H1 (cell line): ENCODE results near the gene ALOX12. TPM values are rescaled to one million over a fixed set of nuclear protein-coding genes. Genes with fewer than 3 reads are reported as not detected.

Experiments used
- CTCF ChIA-PET: fragments of 300-600 bp; sonication (Branson Sonifier 250); formaldehyde crosslinking; loops from one replicate; lab custom pipeline; 2021; ENCODE audit not compliant: partially characterized antibody; lab: Charles Lee
- POLR2A ChIA-PET: fragments of 300-600 bp; sonication (Branson Sonifier 250); formaldehyde crosslinking; loops from one replicate; lab custom pipeline; 2021; ENCODE audit warnings: inconsistent platforms; ENCODE audit not compliant: partially characterized antibody; lab: Charles Lee
- DNase-seq, 2 experiments: peaks; one replicate each; pipeline versions ENCODE4 v3.0.0 to v3.0.0-alpha.2; 2010 to 2022; ENCODE audit warnings: low spot score in 2 of 2, low read depth in 1 of 2, mixed read lengths in 1 of 2
- FAIRE-seq: peaks from 2 replicates; lab custom pipeline; 2011; peaks lifted over from hg19 to GRCh38; lab: Jason Lieb, UNC
- H2AFZ ChIP-seq: 2 replicates; pipeline ENCODE4 v1.8.1; 2012; ENCODE audit warnings: low read length, inconsistent platforms
- H2AK5ac ChIP-seq: 2 replicates; pipeline ENCODE4 v1.6.1; 2013; ENCODE audit warnings: low read depth, low read length
- H2BK120ac ChIP-seq: replicated peaks from 2 replicates; pipeline ENCODE3; 2013; ENCODE audit warnings: low read depth, low read length, inconsistent platforms
- H2BK12ac ChIP-seq: 2 replicates; pipeline ENCODE4 v1.6.1; 2013; ENCODE audit warnings: low read depth, low read length
- H2BK15ac ChIP-seq: 2 replicates; pipeline ENCODE4 v1.6.1; 2013; ENCODE audit warnings: low read length
- H2BK20ac ChIP-seq: 2 replicates; pipeline ENCODE4 v1.6.1; 2013; ENCODE audit warnings: low read length
- H2BK5ac ChIP-seq: 2 replicates; pipeline ENCODE4 v1.6.1; 2013; ENCODE audit warnings: low read depth, low read length
- H3K14ac ChIP-seq: 2 replicates; pipeline ENCODE4 v1.6.1; 2013; ENCODE audit warnings: inconsistent platforms; ENCODE audit not compliant: insufficient read length
- H3K18ac ChIP-seq: 2 replicates; pipeline ENCODE4 v1.6.1; 2013; ENCODE audit warnings: low read length; ENCODE audit errors: extremely low read depth
- H3K23ac ChIP-seq: 2 replicates; pipeline ENCODE4 v1.6.1; 2013; ENCODE audit warnings: inconsistent platforms; ENCODE audit not compliant: insufficient read length
- H3K23me2 ChIP-seq: 2 replicates; pipeline ENCODE4 v1.6.1; 2013; ENCODE audit warnings: low read depth, low read length
- H3K27ac ChIP-seq: 2 replicates; pipeline ENCODE4 v1.6.1; 2011; ENCODE audit warnings: low read depth, low read length, inconsistent platforms
- H3K27me3 ChIP-seq, 4 experiments: replicated peaks in 1 of 4; 1 replicate in 1 of 4; 2 replicates in 3 of 4; pipeline versions ENCODE4 v1.6.1 to v1.8.1; 2011 to 2013; ENCODE audit warnings: low read length in 3 of 4, mild to moderate bottlenecking in 3 of 4, inconsistent platforms in 2 of 4, mixed read lengths in 2 of 4, moderate library complexity in 1 of 4; ENCODE audit not compliant: control insufficient read depth in 3 of 4, insufficient read depth in 3 of 4; ENCODE audit errors: extremely low read depth in 1 of 4
- H3K36me3 ChIP-seq, 4 experiments: 2 replicates each; pipeline versions ENCODE4 v1.6.1 to v1.8.1; 2011 to 2013; ENCODE audit warnings: mild to moderate bottlenecking in 4 of 4, low read length in 3 of 4, moderate library complexity in 2 of 4, control low read depth in 1 of 4, inconsistent platforms in 1 of 4; ENCODE audit not compliant: insufficient read depth in 4 of 4, control insufficient read depth in 2 of 4
- H3K4ac ChIP-seq: replicated peaks from 2 replicates; pipeline ENCODE3; 2013; ENCODE audit warnings: low read length, low read depth, mixed read lengths, inconsistent platforms; ENCODE audit not compliant: insufficient read length
- H3K4me1 ChIP-seq, 4 experiments: replicated peaks in 1 of 4; 1 replicate in 1 of 4; 2 replicates in 3 of 4; pipeline versions ENCODE4 v1.6.1 to v1.8.1; 2011 to 2013; ENCODE audit warnings: low read length in 3 of 4, inconsistent platforms in 2 of 4, mixed read lengths in 1 of 4; ENCODE audit not compliant: insufficient read depth in 4 of 4, control insufficient read depth in 3 of 4
- H3K4me2 ChIP-seq, 2 experiments: 2 replicates each; pipeline versions ENCODE4 v1.6.1 to v1.8.1; 2011 to 2013; ENCODE audit warnings: low read depth in 2 of 2, low read length in 2 of 2, control low read depth in 1 of 2, inconsistent platforms in 1 of 2, mild to moderate bottlenecking in 1 of 2; ENCODE audit not compliant: insufficient read depth in 1 of 2
- H3K4me3 ChIP-seq, 4 experiments: fragments of 200-600, 300-600 bp in 1 of 4; sonication (generic), shearing (Covaris generic), sonication (Bioruptor Twin) in 1 of 4; 2 replicates each; pipeline versions ENCODE4 v1.5.1 to v1.8.1; 2011 to 2016; ENCODE audit warnings: low read length in 4 of 4, low read depth in 3 of 4, control low read depth in 2 of 4, inconsistent platforms in 2 of 4, mild to moderate bottlenecking in 2 of 4, mixed read lengths in 1 of 4, moderate library complexity in 1 of 4; ENCODE audit not compliant: insufficient read depth in 2 of 4; ENCODE audit errors: extremely low read depth in 1 of 4
- H3K56ac ChIP-seq: replicated peaks from 2 replicates; pipeline ENCODE3; 2013; ENCODE audit warnings: low read depth, mild to moderate bottlenecking, mixed read lengths, low read length, inconsistent platforms; ENCODE audit not compliant: insufficient read length
- H3K79me1 ChIP-seq: 2 replicates; pipeline ENCODE4 v1.6.1; 2013; ENCODE audit warnings: low read depth, low read length, control low read depth
- H3K79me2 ChIP-seq, 2 experiments: 2 replicates each; pipeline versions ENCODE4 v1.6.1 to v1.8.1; 2012 to 2013; ENCODE audit warnings: low read length in 2 of 2, mild to moderate bottlenecking in 2 of 2, inconsistent platforms in 1 of 2; ENCODE audit not compliant: insufficient read depth in 2 of 2, control insufficient read depth in 1 of 2
- H3K9ac ChIP-seq, 4 experiments: replicated peaks in 1 of 4; 1 replicate in 1 of 4; 2 replicates in 3 of 4; pipeline versions ENCODE4 v1.6.1 to v1.8.1; 2011 to 2013; ENCODE audit warnings: low read depth in 3 of 4, low read length in 3 of 4, control low read depth in 2 of 4, mild to moderate bottlenecking in 2 of 4, moderate library complexity in 2 of 4, inconsistent platforms in 1 of 4; ENCODE audit errors: extremely low read depth in 1 of 4
- H3K9me3 ChIP-seq, 2 experiments: 2 replicates each; pipeline versions ENCODE4 v1.6.1 to v1.8.1; 2012 to 2013; ENCODE audit warnings: mild to moderate bottlenecking in 2 of 2, moderate library complexity in 2 of 2, control low read depth in 1 of 2, inconsistent platforms in 1 of 2, low read depth in 1 of 2, low read length in 1 of 2, mixed read lengths in 1 of 2; ENCODE audit not compliant: insufficient read depth in 2 of 2
- H4K20me1 ChIP-seq, 2 experiments: replicated peaks in 1 of 2; 2 replicates each; pipeline versions ENCODE3 to v1.8.1; 2011 to 2013; ENCODE audit warnings: inconsistent platforms in 2 of 2, low read length in 2 of 2, mild to moderate bottlenecking in 1 of 2; ENCODE audit not compliant: insufficient read depth in 2 of 2, control insufficient read depth in 1 of 2
- H4K5ac ChIP-seq: 2 replicates; pipeline ENCODE4 v1.6.1; 2013; ENCODE audit warnings: low read length, low read depth, mixed read lengths, inconsistent platforms; ENCODE audit not compliant: insufficient read length
- H4K8ac ChIP-seq: 2 replicates; pipeline ENCODE4 v1.8.0; 2013; ENCODE audit warnings: mild to moderate bottlenecking, moderate library complexity, low read length, inconsistent platforms; ENCODE audit not compliant: insufficient read depth; ENCODE audit errors: extremely low read depth
- H4K91ac ChIP-seq: replicated peaks from 2 replicates; pipeline ENCODE3; 2013; ENCODE audit warnings: low read length, mixed read lengths, inconsistent platforms; ENCODE audit not compliant: insufficient read length
- EGR1 ChIP-seq: IDR thresholded peaks from 2 replicates; pipeline ENCODE4 v1.6.1; 2011; ENCODE audit warnings: low read depth, low read length, borderline replicate concordance
- EZH2 ChIP-seq: fragments of 200-600 bp; sonication (generic); IDR thresholded peaks from 2 replicates; pipeline ENCODE4 v1.7.1; 2012; ENCODE audit warnings: low read depth, mild to moderate bottlenecking, moderate library complexity, low read length, inconsistent platforms; ENCODE audit not compliant: severe bottlenecking
- KDM5A ChIP-seq: fragments of 200-600 bp; IDR thresholded peaks from 2 replicates; pipeline ENCODE4 v1.7.1; 2012; ENCODE audit warnings: mild to moderate bottlenecking, low read length, inconsistent platforms, mixed read lengths
- PHF8 ChIP-seq: fragments of 200-600 bp; sonication (generic); conservative IDR thresholded peaks from 2 replicates; pipeline ENCODE4 v1.7.1; 2012; ENCODE audit warnings: low read depth, mild to moderate bottlenecking, inconsistent platforms, low read length, moderate library complexity
- RAD21 ChIP-seq, 2 experiments: IDR thresholded peaks in 1 of 2; conservative IDR thresholded peaks in 1 of 2; 2 replicates each; pipeline ENCODE4 v1.6.1; 2011; ENCODE audit warnings: low read depth in 2 of 2, low read length in 2 of 2, improper control_type of control experiment in 1 of 2, inconsistent platforms in 1 of 2, mild to moderate bottlenecking in 1 of 2, moderate library complexity in 1 of 2
- RBBP5 ChIP-seq: IDR thresholded peaks from 2 replicates; pipeline ENCODE4 v1.7.1; 2012; ENCODE audit warnings: low read depth, mild to moderate bottlenecking, inconsistent platforms, low read length, moderate library complexity, borderline replicate concordance
- SIRT6 ChIP-seq: IDR thresholded peaks from one replicate; pipeline ENCODE4 v1.7.1; 2012; ENCODE audit warnings: low read length, inconsistent platforms
- SIX5 ChIP-seq: IDR thresholded peaks from 2 replicates; pipeline ENCODE4 v1.6.1; 2011; ENCODE audit warnings: mild to moderate bottlenecking, low read depth, low read length
- TAF1 ChIP-seq: IDR thresholded peaks from 2 replicates; pipeline ENCODE4 v1.6.1; 2011; ENCODE audit warnings: mild to moderate bottlenecking, low read depth, low read length
- WGBS, 2 experiments: shearing (Covaris generic) in 1 of 2; methylation state at CpG; one replicate each; pipeline versions ENCODE4 v1.1.6 to v1.1.7; 2013 to 2015; ENCODE audit warnings: low lambda C conversion rate in 2 of 2, mixed read lengths in 2 of 2, inconsistent platforms in 1 of 2, low coverage in 1 of 2, missing lambda C conversion rate in 1 of 2; ENCODE audit not compliant: insufficient replicate concordance in 2 of 2, insufficient coverage in 1 of 2, insufficient read length in 1 of 2; ENCODE audit errors: extremely low coverage in 1 of 2, missing lambda C conversion rate in 1 of 2; 5-methylcytosine and 5-hydroxymethylcytosine counted together
- polyA plus RNA-seq, 7 experiments: library from polyadenylated mRNA; depleted of rRNA in 3 of 7; stranded (reverse) in 5 of 7; unstranded in 2 of 7; fragments of >200 nt in 5 of 7; fragments of 200-250 nt in 2 of 7; gene quantifications; 1 replicate in 5 of 7; 2 replicates in 1 of 7; 4 replicates in 1 of 7; pipeline versions ENCODE4 v1.2.1 to v1.2.3, GENCODE V29; 2011 to 2013; ENCODE audit warnings: missing spikeins in 2 of 7, mixed read lengths in 2 of 7
- total RNA-seq: library from RNA; stranded (reverse); fragmentation: NEBNext Ultra II Directional; extraction: Animal tissue kit (Norgen Biotek cat#: 25700); gene quantifications from 2 replicates; pipeline ENCODE4 v1.2.1, GENCODE V29; 2021
- TF ChIP-seq, protein P1 (sequence below): IDR thresholded peaks from 2 replicates; pipeline ENCODE4 v1.6.1; 2012; ENCODE audit warnings: inconsistent platforms

Gene ALOX12
- total and polyA plus RNA-seq, 2 of the 8 experiments (the other 6 are each of a cell fraction or from before 2014, with no cell fraction given), result 1.4 to 2.0 TPM

DNA sequence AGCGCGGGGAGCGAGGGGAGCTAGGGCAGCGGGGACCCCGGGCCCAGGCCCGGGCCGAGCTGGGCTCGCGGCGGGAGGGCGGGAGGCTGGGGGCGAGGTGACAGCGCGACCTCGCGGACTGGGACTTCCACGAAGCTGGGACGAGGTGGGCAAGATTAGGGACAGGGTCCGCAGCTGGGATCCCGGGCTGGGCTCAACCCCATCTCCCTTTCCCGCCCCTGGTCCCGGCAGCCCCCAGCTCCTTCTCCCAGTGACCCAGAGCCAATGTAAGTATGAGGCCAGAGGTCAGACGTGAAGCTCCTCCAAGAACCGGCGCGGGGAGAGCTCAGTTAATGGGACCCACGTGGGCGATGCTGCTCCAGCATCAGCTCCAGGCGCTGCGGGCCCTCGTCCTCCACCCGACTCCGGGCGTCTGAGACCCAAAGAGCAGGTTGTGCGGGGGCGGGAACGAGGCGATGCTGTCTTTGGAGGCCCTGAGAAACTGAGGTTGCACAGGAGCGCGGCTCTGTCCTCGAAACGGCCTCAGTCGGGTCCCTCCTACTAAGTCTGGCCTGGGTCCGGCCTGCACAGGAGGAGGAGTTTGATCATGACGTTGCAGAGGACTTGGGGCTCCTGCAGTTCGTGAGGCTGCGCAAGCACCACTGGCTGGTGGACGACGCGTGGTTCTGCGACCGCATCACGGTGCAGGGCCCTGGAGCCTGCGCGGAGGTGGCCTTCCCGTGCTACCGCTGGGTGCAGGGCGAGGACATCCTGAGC lies 585 bp downstream of the ALOX12 start:
- H3K23me2 ChIP-seq, result peaks cover 10% of the 10 kb centered on the region; the same call in 1 of the 2 replicates
- no peak overlapping the region for H3K4ac ChIP-seq
- no peak for FAIRE-seq
- H2BK12ac ChIP-seq, result no peak overlapping the region
- H3K27me3 ChIP-seq, result peaks cover 2 to 39% (median 25%) of the 10 kb centered on the region in 4 experiments
- H2BK15ac ChIP-seq, result no peak overlapping the region
- peaks cover 0 to 4% (median 0%) of the 10 kb centered on the region in 4 experiments; a peak in 1 of 8 replicates for H3K36me3 ChIP-seq
- H4K5ac ChIP-seq, result no peak overlapping the region
- H3K9ac ChIP-seq, result no peak overlapping the region
- H3K23ac ChIP-seq, result no peak overlapping the region
- CTCF ChIA-PET, result interaction anchor here (0.6 to 2.1 kb wide), 16 partner anchors 8 to 494 kb away, joined by 3 to 19 read pairs (median 4); no protein-coding TSS in a partner anchor
- H3K4me1 ChIP-seq, result peaks cover 0 to 9% (median 1%) of the 10 kb centered on the region in 4 experiments; a peak in 2 of 7 replicates
- DNase-seq, result peak in 1 of 2 experiments; percentile 61
- no peaks in the 10 kb centered on the region for H3K9me3 ChIP-seq
- H2AFZ ChIP-seq, result no peak overlapping the region
- H3K4me3 ChIP-seq, result peak overlapping the region; percentile 37 to 66 (median 46)
- no peak overlapping the region for H2BK120ac ChIP-seq
- no peak overlapping the region for H3K27ac ChIP-seq
- no peak overlapping the region for H2BK20ac ChIP-seq
- no peak overlapping the region for H2BK5ac ChIP-seq
- H3K79me1 ChIP-seq, result no peaks in the 10 kb centered on the region
- H4K8ac ChIP-seq, result peak overlapping the region; percentile 79
- H3K56ac ChIP-seq, result no peak overlapping the region
- H3K14ac ChIP-seq, result no peak overlapping the region
- H4K20me1 ChIP-seq, result peaks cover 1 to 13% of the 10 kb centered on the region in 2 experiments
- WGBS, 2 experiments, result 73% methylated on average over 32 of the region's 58 CpGs; no CpG with 5 or more reads in 1 of the 2 experiments
- no peak overlapping the region for H4K91ac ChIP-seq
- POLR2A ChIA-PET, result interaction anchor here (0.5 to 1.7 kb wide), 6 partner anchors 16 to 345 kb away, joined by 3 to 5 read pairs (median 3); partner anchors contain the start of genes MED31 and RNASEK
- no peaks in the 10 kb centered on the region for H3K79me2 ChIP-seq
- H2AK5ac ChIP-seq, result no peak overlapping the region
- H3K18ac ChIP-seq, result no peak overlapping the region; the same call in 1 of the 2 replicates
- H3K4me2 ChIP-seq, result peak overlapping the region; percentile 80 to 84
- TF ChIP-seq PHF8, result peak; percentile 5; the same call in 1 of the 2 replicates
- TF ChIP-seq RBBP5, result no peak
- TF ChIP-seq TAF1, result no peak
- TF ChIP-seq EGR1, result 0 out of 2 replicates have a peak, but pooled peaks have one; percentile 20
- TF ChIP-seq SIRT6, result no peak
- TF ChIP-seq KDM5A, result no peak
- TF ChIP-seq EZH2, result no peak
- no peak for TF ChIP-seq RAD21 (IDR thresholded peaks at IDR 0.05 in 1 of 2, conservative IDR thresholded peaks at IDR 0.05 in 1 of 2; ENCODE audit: low read depth in 2 of 2, low read length in 2 of 2)
- TF ChIP-seq SIX5, result no peak
- TF ChIP-seq, protein P1, sequence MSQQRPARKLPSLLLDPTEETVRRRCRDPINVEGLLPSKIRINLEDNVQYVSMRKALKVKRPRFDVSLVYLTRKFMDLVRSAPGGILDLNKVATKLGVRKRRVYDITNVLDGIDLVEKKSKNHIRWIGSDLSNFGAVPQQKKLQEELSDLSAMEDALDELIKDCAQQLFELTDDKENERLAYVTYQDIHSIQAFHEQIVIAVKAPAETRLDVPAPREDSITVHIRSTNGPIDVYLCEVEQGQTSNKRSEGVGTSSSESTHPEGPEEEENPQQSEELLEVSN, result peak; percentile 76
